Sigmoid colon (tissue), 7 donors: ENCODE data around the gene RFX4. TPM values are rescaled to one million over a fixed set of nuclear protein-coding genes. Genes with fewer than 3 reads are reported as not detected.

Experiments used
- DNase-seq: peaks from one replicate; pipeline ENCODE4 v3.0.0-alpha.2; 2019
- H3K27ac ChIP-seq, 4 donors: fragments of 200-600 bp; sonication (generic); one replicate each; pipeline ENCODE4 v1.5.1; 2016 to 2019; ENCODE audit warnings: mild to moderate bottlenecking in 1 of 4
- H3K27me3 ChIP-seq, 3 donors: fragments of 200-600 bp; sonication (generic); one replicate each; pipeline ENCODE4 v1.5.1; 2019; ENCODE audit warnings: mild to moderate bottlenecking in 1 of 3
- H3K36me3 ChIP-seq, 4 donors: fragments of 200-600 bp; sonication (generic); one replicate each; pipeline ENCODE4 v1.5.1; 2016 to 2019
- H3K4me1 ChIP-seq, 4 donors: fragments of 200-600 bp; sonication (generic); one replicate each; pipeline ENCODE4 v1.5.1; 2017 to 2019
- H3K4me3 ChIP-seq, 4 donors: fragments of 200-600 bp; sonication (generic); one replicate each; pipeline ENCODE4 v1.5.1; 2017 to 2019; ENCODE audit warnings: mild to moderate bottlenecking in 2 of 4, moderate library complexity in 1 of 4
- H3K9me3 ChIP-seq, 4 donors: fragments of 200-600 bp in 3 of 4; sonication (generic) in 3 of 4; one replicate each; pipeline versions ENCODE4 v1.5.1 to v1.6.1; 2013 to 2019
- EP300 ChIP-seq, 4 donors: sonication (generic); formaldehyde crosslinking; IDR thresholded peaks; one replicate each; pipeline ENCODE4 v1.6.1; 2017; ENCODE audit warnings: antibody characterized with exemption in 4 of 4
- POLR2A ChIP-seq, 2 donors: fragments of 450-650 bp; IDR thresholded peaks; one replicate each; pipeline ENCODE4 v1.6.1; 2016; ENCODE audit warnings: antibody characterized with exemption in 2 of 2, mild to moderate bottlenecking in 2 of 2, moderate library complexity in 2 of 2
- POLR2AphosphoS5 ChIP-seq, 4 donors: sonication (generic); formaldehyde crosslinking; IDR thresholded peaks; one replicate each; pipeline ENCODE4 v1.6.1; 2017; ENCODE audit warnings: antibody characterized with exemption in 4 of 4
- WGBS, 2 donors: extraction: QIAGEN DNeasy Blood & Tissue Kit; methylation state at CpG; one replicate each; pipeline ENCODE4 v1.1.7; 2013; 5-methylcytosine and 5-hydroxymethylcytosine counted together
- intact Hi-C: fragments of 100-400 bp; cut with DNase I; formaldehyde crosslinking; loops from one replicate; pipeline ENCODE4 v1.15.1; 2023
- polyA plus RNA-seq, 3 donors: library from polyadenylated mRNA; stranded (reverse); fragments of 200-250 nt; gene quantifications; one replicate each; pipeline ENCODE4 v1.2.3, GENCODE V29; 2013
- total RNA-seq, 4 donors: library from RNA; depleted of rRNA; stranded (reverse); fragments of >200 nt; gene quantifications; one replicate each; pipeline ENCODE4 v1.1.0, GENCODE V29; 2016
- TF ChIP-seq, protein P1 (sequence below), 4 experiments: fragments of 450-650 bp in 3 of 4; fragments of 200-600 bp in 1 of 4; IDR thresholded peaks; one replicate each; pipeline ENCODE4 v1.5.1; 2016 to 2019; ENCODE audit warnings: antibody characterized with exemption in 4 of 4, mild to moderate bottlenecking in 3 of 4, moderate library complexity in 2 of 4
- donor health status: healthy with polysubstance abuse.
- donor health status: Bipolar disorder and iron deficiency.
- donor health status: healthy.

RFX4 gene
- total and polyA plus RNA-seq, 7 donors = 0.01 TPM; not detected in 6

DNA sequence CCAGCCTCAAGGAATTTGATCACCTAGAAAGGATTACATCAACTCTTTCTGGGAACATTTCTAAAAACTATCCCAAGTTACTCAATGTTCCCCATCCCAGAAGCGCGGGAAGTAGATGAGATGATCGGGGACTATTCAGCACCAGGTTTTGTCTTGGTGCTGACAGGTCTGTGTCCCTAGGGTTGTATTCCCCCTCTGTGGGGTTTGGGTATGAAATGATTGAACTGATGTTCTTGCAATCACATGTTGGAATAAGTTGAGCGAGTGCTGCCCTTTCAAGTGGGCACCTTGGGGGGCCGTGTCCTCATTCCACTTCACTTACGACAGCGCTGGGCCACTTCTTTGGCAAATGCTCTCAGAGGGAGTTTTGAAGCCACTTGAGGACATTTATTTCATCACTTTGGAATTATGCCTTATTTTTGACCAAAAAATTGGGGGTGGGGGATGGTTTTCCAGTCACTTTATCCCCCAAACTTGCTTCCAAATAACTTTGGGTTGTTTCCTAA is 69.8 kb downstream of the RFX4 start:
- Histone ChIP-seq H3K9me3 (no peaks in the 10 kb centered on the region), H3K36me3 (no peaks in the 10 kb centered on the region), H3K4me1 (no peaks in the 10 kb centered on the region), H3K27ac (no peak overlapping the region), H3K4me3 (no peak overlapping the region), H3K27me3 (no peaks in the 10 kb centered on the region)
- WGBS, 2 donors = 95 to 96% methylated on average over 7 of the region's 7 CpGs
- no peak for DNase-seq
- TF ChIP-seq, protein P1, sequence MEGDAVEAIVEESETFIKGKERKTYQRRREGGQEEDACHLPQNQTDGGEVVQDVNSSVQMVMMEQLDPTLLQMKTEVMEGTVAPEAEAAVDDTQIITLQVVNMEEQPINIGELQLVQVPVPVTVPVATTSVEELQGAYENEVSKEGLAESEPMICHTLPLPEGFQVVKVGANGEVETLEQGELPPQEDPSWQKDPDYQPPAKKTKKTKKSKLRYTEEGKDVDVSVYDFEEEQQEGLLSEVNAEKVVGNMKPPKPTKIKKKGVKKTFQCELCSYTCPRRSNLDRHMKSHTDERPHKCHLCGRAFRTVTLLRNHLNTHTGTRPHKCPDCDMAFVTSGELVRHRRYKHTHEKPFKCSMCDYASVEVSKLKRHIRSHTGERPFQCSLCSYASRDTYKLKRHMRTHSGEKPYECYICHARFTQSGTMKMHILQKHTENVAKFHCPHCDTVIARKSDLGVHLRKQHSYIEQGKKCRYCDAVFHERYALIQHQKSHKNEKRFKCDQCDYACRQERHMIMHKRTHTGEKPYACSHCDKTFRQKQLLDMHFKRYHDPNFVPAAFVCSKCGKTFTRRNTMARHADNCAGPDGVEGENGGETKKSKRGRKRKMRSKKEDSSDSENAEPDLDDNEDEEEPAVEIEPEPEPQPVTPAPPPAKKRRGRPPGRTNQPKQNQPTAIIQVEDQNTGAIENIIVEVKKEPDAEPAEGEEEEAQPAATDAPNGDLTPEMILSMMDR (IDR thresholded peaks at IDR 0.05) = no peak
- intact Hi-C loops = no loop called here

GRCh38 chr12:106655577-106655976 is 72.8 kb downstream of the RFX4 start:
- intact Hi-C loops = no loop called here
- Histone ChIP-seq H3K4me1 (no peaks in the 10 kb centered on the region), H3K9me3 (no peaks in the 10 kb centered on the region), H3K36me3 (no peaks in the 10 kb centered on the region), H3K4me3 (no peak overlapping the region), H3K27me3 (no peaks in the 10 kb centered on the region), H3K27ac (no peak overlapping the region)
- whole genome bisulfite sequencing, 2 donors = 64 to 96% methylated on average over 3 of the region's 3 CpGs
- DNase-seq = no peak
- TF ChIP-seq POLR2AphosphoS5 (IDR thresholded peaks at IDR 0.05) (no peak), EP300 (IDR thresholded peaks at IDR 0.05) (no peak), POLR2A (IDR thresholded peaks at IDR 0.05) (no peak)
- TF ChIP-seq, protein P1 (IDR thresholded peaks at IDR 0.05) = no peak

DNA sequence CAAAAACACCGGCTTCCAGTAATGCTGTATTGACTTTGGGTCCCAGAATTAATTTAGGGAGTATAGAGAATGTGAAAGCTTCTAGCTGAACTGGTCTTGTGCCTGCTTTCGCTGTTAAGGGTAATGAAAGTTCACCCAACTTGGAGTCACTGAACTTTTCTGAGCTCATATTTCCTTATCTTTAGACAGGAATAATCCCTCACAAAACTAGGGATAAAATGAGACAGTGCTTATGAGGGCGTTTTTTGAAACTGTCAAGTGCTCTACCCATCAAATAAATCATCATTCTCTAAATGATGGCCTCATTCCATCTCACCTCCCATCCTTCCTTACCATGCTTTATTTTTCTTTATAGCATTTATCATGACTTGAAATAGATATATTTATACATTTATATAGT is 74.7 kb downstream of the RFX4 start:
- no peak for TF ChIP-seq POLR2A (IDR thresholded peaks at IDR 0.05)
- no peak for TF ChIP-seq POLR2AphosphoS5 (IDR thresholded peaks at IDR 0.05)
- TF ChIP-seq, protein P1 (IDR thresholded peaks at IDR 0.05) = no peak
- no peak for TF ChIP-seq EP300 (IDR thresholded peaks at IDR 0.05)
- no peaks in the 10 kb centered on the region for H3K36me3 ChIP-seq
- no peaks in the 10 kb centered on the region for H3K27me3 ChIP-seq
- H3K4me3 ChIP-seq = no peak overlapping the region
- peaks cover 0 to 8% (median 0%) of the 10 kb centered on the region in 4 donors for H3K9me3 ChIP-seq
- no peak for DNase-seq
- H3K27ac ChIP-seq = no peak overlapping the region
- H3K4me1 ChIP-seq = no peaks in the 10 kb centered on the region
- 83% methylated on average over 3 of the region's 3 CpGs for WGBS, 2 donors
- intact Hi-C loops = no loop called here

- H3K4me3 ChIP-seq = no peak overlapping the region
- peaks cover 0 to 14% (median 4%) of the 10 kb centered on the region in 4 donors for H3K9me3 ChIP-seq
- no peak for TF ChIP-seq POLR2AphosphoS5 (IDR thresholded peaks at IDR 0.05)
- TF ChIP-seq POLR2A (IDR thresholded peaks at IDR 0.05) = no peak
- TF ChIP-seq, protein P1 (IDR thresholded peaks at IDR 0.05) = no peak
- TF ChIP-seq EP300 (IDR thresholded peaks at IDR 0.05) = no peak
- no peaks in the 10 kb centered on the region for H3K4me1 ChIP-seq
- no peak overlapping the region for H3K27ac ChIP-seq
- no peaks in the 10 kb centered on the region for H3K27me3 ChIP-seq
- intact Hi-C loops = no loop called here
- WGBS, 2 donors = 87 to 88% methylated on average over 2 of the region's 2 CpGs
- no peak for DNase-seq
- no peaks in the 10 kb centered on the region for H3K36me3 ChIP-seq
These were observed 80.6 kb downstream of the RFX4 start for GRCh38 chr12:106663385-106663784.

DNA sequence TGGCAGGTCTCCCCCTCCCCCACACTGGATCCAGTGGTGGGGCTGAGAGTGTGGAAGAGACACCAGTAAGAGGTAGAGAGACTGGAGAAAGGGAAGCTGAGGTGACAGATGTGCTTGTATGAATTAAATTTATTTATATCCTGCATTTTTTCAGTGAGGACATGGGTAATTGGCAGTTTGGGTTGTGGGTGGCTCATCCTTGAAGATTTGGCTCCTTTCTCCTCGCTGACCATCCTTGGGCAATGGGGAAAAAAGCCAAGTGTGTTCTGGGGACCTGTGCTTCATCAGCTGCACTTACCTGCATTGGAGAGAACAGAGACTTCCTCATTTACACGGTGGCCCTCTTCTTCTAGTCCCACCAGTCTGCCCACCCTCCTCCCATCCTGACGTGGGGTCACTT is 86.4 kb downstream of the RFX4 start:
- H3K27me3 ChIP-seq = peaks cover 0 to 17% (median 0%) of the 10 kb centered on the region in 3 donors
- WGBS, 2 donors = 69 to 74% methylated on average over 3 of the region's 3 CpGs
- TF ChIP-seq POLR2A (IDR thresholded peaks at IDR 0.05) (no peak), POLR2AphosphoS5 (IDR thresholded peaks at IDR 0.05) (no peak), EP300 (IDR thresholded peaks at IDR 0.05) (no peak)
- TF ChIP-seq, protein P1 (IDR thresholded peaks at IDR 0.05) = no peak
- H3K27ac ChIP-seq = no peak overlapping the region
- intact Hi-C loops = no loop called here
- H3K4me1 ChIP-seq = no peaks in the 10 kb centered on the region
- no peaks in the 10 kb centered on the region for H3K36me3 ChIP-seq
- no peak for DNase-seq
- peaks cover 0 to under 1% (median 0%) of the 10 kb centered on the region in 4 donors for H3K9me3 ChIP-seq
- no peak overlapping the region for H3K4me3 ChIP-seq
